NT2/D1 (cell line): Measurements from ENCODE around the gene NAALADL1.

Source experiments
- SUZ12 ChIP-seq: IDR thresholded peaks from 2 replicates; pipeline ENCODE4 v1.6.1; 2011; ENCODE audit not compliant: insufficient read length, insufficient read depth; ENCODE audit errors: extremely low read depth
- YY1 ChIP-seq: IDR thresholded peaks from 2 replicates; pipeline ENCODE4 v1.6.1; 2011; ENCODE audit not compliant: insufficient read length, insufficient read depth
- ZNF274 ChIP-seq: IDR thresholded peaks from 2 replicates; pipeline ENCODE4 v1.6.1; 2011; ENCODE audit warnings: mild to moderate bottlenecking, low read depth, low read length

GRCh38 chr11:65008873-65009272, 49.5 kb downstream of the NAALADL1 start:
- TF ChIP-seq YY1 (no peak), ZNF274 (no peak), SUZ12 (no peak)
